GM18909 (cell line): ENCODE data around the gene ZBTB21.

Experiments
- ATAC-seq: cut with Tn5 transposase; IDR thresholded peaks from one replicate; pipeline ENCODE4 v1.9.1; 2021; ENCODE audit warnings: mild to moderate bottlenecking; ENCODE audit not compliant: unreplicated experiment, poor library complexity

Gene ZBTB21

GRCh38 chr21:42009831-42010506, at the start of gene ZBTB21:
ZBTB21 (minus strand) TSS chr21:42010360; CDS start chr21:41994095, 16,265 bp downstream.
- ATAC-seq: peak; percentile 76

DNA sequence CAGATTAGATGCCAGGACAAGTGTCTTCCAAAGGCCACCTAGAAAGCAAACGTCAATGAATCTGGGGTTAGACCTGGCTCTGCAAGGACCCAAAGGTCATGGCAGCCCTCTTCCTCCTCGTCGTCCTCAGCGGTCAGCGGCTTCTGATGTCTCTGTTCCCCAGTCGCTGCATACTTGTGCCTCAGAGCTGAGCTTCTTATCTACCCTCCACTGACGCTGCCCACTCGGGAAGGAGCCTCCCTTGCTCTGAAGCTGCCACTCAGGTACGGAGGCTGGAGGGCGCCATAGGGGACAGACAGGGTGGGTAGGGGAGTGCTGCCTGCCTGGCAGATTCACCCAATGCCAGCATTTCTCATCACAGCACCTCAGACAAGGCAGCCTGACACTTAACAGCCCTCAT, 49.6 kb upstream of the ZBTB21 start:
- ATAC-seq: no peak

GRCh38 chr21:42059141-42059540, 49.0 kb upstream of the ZBTB21 start:
- no peak for ATAC-seq

DNA sequence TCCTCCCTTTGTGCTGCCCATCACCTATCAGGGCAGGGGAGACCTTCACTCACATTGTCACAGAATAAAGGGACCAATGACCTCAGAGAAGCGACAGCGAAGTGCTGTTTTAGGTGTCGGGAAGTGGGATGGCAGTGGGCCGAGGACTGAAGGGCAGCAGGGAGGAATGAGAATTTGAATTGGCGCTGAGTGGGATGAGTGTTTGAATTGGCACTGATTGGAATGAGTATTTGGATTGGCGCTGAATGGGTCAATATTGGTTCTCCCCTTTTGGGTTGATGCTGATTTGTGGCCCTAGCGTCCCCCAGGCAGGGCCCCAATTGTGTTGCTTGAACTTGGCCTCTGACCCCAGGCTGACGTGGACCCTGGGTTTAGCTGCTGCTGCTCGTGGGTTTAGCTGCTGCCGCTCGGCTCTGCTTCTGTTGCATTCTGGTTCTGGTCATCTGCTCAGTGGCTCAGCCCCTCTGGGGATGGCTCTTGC, 48.5 kb upstream of the ZBTB21 start:
- no peak for ATAC-seq

DNA sequence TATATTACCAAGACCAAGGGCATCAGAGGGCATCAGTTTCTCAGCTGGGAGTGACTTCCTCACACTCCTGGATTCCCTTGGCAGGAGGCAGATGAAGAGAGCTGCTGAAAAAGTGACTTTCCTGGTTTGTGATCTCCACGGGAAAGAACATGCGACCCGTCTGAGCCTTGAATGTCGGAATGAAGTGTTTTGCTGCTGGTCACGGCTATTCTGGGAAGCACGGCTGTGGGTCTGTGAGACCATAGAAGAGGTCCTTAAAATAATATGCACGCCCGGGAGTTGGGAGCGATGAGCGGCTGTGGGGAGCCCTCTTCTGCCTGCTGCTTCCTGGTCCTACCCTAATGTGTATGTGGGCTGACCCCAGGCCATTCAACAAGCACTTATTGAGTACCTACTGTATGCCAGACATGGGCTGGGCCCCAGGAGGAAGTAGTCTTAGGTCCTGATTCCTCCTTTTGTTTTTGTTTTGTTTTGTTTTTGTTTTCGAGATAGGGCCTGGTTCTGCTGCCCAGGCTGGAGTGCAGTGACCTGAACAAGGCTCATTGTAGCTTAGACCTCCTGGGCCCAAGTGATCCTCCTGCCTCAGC, 47.8 kb upstream of the ZBTB21 start:
- ATAC-seq: no peak

- no peak for ATAC-seq
Measured at GRCh38 chr21:42056996-42057689, 47.0 kb upstream of the ZBTB21 start.

DNA sequence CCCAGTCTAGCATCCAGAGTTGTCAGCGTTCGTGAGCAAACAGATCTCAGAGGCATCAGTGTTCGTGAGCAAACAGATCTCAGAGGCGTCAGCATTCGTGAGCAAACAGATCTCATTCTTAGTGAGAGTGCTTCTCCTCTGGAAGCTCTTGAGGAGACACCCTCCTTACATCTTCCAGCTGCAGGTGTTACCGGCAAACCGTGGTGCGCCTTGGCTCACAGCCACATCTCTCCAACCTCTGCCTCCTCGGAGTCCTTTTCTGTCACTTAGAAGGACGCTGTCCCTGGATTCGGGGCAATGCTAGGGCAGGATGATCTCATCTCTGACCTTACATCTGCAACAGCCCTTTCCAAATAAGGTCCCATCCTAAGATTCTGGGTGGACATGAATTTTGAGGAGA, 46.3 kb upstream of the ZBTB21 start:
- no peak for ATAC-seq

DNA sequence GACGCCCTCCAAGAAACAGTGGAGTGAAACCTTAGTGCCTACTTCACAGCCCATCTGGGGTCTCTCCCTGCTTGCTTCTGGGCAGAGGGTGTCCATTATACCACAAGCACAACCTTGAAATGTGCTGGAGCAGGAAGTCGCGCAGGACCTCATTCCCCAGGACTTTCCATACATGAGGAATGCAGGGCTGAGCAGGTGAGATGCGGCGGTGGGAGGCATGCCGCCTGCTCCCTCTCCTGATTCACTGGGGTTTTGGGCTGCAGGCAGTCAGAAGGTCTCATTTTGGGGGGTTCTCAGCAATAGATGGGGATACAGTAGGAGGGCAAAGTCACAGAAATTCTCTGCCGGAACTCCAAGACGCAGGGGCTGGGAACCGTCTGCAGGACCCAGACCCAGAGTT, 45.3 kb upstream of the ZBTB21 start:
- no peak for ATAC-seq

DNA sequence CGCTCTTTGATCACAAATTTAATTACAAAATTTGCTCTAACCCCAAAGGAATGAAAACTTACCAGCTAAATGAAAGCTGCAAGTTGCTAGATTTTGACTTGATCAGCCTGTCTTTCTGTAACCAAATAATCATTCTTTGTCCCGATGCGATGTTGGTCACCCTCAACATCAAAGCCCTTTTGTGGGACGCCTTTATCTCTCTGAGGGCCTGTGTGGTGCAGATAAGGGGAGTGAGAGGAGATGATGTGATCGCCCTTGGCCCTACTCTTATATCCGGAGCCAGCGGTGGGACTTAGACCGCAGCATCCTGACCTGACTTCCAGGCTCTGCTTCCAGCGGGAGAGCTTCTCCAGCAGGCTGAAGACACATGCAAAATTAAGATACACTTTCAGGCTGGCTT, 41.6 kb upstream of the ZBTB21 start:
- no peak for ATAC-seq

DNA sequence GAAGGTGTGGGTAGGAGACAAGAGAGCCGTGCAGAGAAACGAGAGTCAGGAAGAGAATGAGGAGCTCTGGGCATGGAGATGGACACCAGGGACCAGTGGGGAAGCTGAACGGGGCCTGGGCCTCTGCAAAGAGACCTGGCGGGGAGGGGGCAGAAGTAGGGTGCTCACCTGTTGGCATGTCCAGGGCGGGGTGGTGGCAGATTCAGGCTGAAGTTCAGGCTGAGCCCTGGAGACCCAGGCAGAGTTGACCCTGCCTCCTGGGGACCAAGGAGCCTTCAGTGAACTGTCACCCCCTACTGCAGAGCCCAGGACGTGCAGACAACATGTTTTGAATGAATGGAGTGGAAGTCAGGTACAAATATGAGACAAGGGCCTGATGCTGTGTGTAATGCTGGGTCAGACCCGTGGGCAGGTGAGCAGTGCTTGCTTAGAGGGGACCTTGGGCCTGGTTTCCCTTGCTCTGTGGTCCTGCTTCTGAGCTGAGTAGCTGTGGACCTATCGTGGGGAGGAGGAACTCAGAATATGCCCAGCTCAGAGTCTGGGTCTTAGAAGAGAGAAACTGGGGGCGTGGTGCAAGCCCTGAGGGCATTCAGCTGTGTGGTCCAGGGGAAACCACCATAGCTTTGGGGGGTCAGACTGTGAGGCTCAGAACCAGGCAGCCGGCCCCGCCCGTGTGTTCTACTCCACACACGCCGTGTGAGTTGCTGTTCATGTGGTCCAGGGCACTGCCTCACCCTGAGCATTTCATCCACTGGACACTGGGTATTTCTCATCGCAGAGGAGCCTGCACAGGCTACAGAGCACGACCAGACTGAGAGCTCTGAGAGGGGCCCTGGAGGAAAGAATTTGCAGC, 39.6 kb upstream of the ZBTB21 start:
- ATAC-seq: no peak

- ATAC-seq: no peak
Measured at GRCh38 chr21:42048870-42049577, 38.9 kb upstream of the ZBTB21 start.

GRCh38 chr21:42047821-42048613, 37.9 kb upstream of the ZBTB21 start:
- ATAC-seq: no peak

- no peak for ATAC-seq
Measured at GRCh38 chr21:42044871-42045495, 34.8 kb upstream of the ZBTB21 start.

DNA sequence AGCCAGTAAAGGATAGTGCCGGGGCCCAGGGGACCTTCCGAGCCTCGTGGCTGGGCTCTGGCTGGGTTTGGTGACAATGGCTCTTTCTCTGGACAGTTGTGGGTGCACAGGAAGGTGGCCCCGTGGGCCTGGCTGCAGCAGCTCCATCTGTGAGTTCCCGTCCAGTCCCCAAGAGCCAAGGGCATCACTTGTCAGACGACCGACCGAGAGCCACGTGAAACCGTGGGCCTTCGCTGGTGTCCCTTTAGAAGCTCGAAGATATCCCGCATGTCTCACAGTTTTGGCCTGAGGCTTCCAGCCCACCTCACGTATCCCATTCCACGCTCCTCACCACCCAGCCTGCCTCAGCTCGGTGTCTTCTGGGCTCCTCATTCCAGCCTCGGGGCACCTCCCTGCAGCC, 33.8 kb upstream of the ZBTB21 start:
- ATAC-seq: no peak

DNA sequence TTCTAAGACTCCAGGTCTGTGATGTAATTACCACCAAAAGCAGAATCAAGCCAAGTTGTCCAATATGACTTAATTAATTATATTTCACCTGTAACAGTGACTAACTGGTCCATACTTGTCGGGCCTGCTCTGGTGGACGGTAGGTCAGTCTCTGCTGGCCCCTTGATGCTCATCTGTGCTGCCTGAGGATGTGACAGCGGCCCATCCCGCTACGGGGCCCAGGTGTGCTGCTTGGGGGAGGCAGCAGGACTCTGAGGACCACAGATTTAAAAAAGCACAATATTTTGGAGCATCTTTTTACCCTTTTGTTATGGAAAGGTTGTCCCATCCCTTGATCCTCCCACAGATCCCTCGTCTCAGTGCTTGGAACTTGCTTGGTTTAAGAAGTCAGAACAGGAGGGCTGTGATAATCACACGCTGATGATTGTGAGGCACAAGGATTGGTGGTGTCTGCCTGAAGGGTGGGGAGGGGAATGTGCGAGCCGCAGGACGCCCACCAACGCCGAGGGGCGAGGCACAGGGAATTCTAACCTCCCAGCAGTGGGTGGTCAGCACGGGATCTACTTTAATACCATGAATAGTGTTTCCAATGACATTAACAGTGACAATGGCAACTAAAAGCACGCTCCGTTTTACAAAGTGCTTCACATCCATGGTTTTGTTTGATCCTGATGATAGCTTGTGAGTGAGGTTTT, 33.2 kb upstream of the ZBTB21 start:
- ATAC-seq: no peak

DNA sequence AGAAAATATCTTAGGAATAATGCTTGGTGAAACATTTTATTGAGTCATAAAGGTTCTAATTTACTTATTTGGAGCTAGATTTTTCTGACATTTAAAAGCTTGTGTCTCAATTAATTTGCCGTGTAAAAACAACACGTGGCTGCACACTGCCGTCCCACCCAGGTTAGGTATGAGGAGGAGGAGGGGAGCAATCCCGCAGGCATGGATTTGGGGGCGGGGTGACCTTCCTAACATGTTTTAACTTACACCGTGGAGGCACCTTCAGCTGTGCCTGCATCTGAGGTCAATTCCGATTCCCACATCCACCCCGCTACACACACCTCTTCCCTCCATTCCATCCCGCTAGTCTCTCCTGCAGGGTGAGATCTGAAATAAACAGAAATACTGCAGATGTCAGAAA, 32.5 kb upstream of the ZBTB21 start:
- ATAC-seq: no peak

DNA sequence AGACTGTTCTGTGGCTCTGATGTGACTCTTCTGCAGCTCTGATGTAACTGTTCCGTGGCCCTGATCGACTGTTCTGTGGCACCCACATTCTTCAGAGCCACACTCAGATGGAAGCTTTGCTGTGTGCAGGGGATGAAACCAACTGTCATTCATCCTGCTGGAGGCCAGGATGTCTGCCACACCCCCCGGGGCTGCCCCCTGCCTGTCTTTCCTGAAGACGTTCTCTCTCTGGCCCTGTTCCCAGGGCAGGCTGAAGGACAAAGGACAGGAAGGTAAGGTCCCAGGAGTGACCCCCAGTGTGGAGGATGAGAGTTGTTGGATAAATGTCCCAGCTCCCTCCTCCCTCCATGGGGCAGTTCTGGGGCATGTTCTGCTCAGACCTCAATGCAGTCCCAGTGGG, 31.6 kb upstream of the ZBTB21 start:
- ATAC-seq: no peak

DNA sequence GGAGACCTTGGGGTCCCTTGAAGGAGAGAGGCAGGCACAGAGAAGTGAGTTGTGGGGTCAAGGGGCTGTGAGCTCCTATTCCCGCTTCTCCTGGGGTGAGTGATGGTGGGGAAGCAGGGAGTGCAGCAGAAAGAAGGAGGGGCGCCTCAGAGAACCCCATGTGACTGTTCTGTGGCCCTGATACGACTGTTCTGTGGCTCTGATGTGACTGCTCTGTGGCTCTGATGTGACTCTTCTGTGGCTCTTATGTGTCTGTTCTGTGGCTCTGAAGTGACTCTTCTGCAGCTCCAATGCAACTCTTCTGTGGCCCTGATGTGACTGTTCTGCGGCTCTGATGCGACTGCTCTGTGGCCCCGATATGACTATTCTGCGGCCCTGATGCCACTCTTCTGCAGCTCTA, 31.1 kb upstream of the ZBTB21 start:
- no peak for ATAC-seq
